HG03108 (cell line): Measurements from ENCODE around the gene SHROOM4.

Source experiments
- ATAC-seq: cut with Tn5 transposase; IDR thresholded peaks from one replicate; pipeline ENCODE4 v1.9.1; 2021; ENCODE audit warnings: moderate library complexity; ENCODE audit not compliant: unreplicated experiment

The SHROOM4 gene, protein sequence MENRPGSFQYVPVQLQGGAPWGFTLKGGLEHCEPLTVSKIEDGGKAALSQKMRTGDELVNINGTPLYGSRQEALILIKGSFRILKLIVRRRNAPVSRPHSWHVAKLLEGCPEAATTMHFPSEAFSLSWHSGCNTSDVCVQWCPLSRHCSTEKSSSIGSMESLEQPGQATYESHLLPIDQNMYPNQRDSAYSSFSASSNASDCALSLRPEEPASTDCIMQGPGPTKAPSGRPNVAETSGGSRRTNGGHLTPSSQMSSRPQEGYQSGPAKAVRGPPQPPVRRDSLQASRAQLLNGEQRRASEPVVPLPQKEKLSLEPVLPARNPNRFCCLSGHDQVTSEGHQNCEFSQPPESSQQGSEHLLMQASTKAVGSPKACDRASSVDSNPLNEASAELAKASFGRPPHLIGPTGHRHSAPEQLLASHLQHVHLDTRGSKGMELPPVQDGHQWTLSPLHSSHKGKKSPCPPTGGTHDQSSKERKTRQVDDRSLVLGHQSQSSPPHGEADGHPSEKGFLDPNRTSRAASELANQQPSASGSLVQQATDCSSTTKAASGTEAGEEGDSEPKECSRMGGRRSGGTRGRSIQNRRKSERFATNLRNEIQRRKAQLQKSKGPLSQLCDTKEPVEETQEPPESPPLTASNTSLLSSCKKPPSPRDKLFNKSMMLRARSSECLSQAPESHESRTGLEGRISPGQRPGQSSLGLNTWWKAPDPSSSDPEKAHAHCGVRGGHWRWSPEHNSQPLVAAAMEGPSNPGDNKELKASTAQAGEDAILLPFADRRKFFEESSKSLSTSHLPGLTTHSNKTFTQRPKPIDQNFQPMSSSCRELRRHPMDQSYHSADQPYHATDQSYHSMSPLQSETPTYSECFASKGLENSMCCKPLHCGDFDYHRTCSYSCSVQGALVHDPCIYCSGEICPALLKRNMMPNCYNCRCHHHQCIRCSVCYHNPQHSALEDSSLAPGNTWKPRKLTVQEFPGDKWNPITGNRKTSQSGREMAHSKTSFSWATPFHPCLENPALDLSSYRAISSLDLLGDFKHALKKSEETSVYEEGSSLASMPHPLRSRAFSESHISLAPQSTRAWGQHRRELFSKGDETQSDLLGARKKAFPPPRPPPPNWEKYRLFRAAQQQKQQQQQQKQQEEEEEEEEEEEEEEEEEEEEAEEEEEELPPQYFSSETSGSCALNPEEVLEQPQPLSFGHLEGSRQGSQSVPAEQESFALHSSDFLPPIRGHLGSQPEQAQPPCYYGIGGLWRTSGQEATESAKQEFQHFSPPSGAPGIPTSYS (N-terminal part only)

DNA sequence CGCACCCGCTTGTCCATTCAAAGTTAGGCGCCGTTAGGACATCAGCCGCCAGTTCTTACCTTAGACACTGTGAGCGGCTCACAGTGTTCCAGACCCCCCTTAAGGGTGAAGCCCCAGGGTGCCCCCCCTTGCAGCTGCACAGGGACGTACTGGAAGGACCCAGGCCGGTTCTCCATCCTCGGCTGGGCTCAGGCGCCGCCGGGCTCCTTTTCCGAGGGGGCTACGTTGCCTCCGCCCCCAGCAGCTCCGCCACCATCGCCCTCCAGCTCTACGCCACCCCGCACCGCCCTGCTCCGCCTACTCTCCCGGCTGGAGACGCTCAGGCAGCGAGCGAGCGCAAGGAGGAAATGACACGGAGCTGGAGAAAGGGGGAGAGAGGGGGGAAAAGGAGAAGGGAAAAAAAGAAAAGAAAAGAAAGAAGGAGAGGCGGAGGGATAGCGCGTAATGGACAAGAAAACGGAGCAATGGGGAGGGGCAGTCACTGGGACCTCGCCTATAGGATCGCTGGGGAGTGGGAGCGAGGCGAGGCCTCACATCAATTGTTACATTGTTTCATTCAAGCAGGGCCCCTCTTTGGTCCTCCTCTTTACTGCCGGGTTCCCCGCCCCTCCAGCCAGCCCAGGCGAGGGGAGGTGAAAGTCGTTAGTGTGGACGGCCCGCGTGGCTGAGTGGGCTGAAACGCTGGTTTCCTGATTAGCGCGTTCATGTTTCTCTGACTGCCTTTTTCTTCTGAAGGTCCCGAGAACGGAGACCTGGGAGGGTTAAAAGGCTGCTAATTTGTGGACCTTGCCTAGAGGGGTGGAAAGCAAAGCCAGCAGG, at the start of gene SHROOM4:
Gene SHROOM4, minus strand, starts transcription at position 352 of the 819 bp plus-strand sequence. Its CDS starts 176 bp downstream, at position 176.
- ATAC-seq = no peak

- no peak for ATAC-seq
Measured at GRCh38 chrX:50863471-50863870, 49.5 kb upstream of the SHROOM4 start.

DNA sequence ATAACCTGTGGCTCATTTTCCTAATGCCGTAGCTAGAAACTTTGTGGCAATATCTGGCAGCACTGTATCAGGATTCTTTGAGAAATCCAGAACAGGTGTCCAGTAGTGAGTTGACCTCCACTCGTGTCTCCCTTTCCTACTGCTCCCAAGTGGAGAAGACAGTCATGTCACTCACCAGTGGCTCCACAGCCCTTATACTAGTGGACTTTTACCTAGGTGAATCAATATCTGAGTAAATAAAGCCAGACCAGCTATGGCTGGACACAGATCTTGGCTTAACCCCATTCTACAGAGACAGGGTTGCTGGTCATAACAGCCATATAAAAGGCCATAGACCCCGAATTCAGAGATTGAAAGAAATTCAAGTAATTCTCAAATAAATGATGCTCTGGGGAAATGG, 46.5 kb upstream of the SHROOM4 start:
- no peak for ATAC-seq

- no peak for ATAC-seq
Measured at GRCh38 chrX:50858548-50858947, 44.6 kb upstream of the SHROOM4 start.

GRCh38 chrX:50853399-50853798, 39.4 kb upstream of the SHROOM4 start:
- ATAC-seq = no peak

- ATAC-seq = no peak
Measured at GRCh38 chrX:50852524-50852923, 38.5 kb upstream of the SHROOM4 start.

DNA sequence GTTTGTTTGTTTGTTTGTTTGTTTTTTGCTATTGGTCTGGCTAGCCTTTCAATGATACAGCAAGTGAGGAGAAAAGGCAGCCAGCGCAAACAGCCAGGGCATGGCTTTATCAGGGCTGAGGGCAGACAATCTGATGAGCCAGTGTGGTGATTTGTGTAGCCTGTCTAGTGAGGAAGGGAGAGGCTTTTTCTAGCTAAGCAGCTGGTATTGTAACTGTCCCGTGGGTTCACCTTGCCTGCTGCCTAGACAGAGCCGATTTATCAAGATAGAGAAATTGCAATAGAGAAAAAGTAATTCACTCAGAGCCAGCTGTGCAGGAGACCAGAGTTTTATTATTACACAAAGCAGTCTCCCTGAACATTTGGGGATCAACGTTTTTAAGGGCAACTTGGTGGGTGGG, 28.2 kb upstream of the SHROOM4 start:
- ATAC-seq = no peak

DNA sequence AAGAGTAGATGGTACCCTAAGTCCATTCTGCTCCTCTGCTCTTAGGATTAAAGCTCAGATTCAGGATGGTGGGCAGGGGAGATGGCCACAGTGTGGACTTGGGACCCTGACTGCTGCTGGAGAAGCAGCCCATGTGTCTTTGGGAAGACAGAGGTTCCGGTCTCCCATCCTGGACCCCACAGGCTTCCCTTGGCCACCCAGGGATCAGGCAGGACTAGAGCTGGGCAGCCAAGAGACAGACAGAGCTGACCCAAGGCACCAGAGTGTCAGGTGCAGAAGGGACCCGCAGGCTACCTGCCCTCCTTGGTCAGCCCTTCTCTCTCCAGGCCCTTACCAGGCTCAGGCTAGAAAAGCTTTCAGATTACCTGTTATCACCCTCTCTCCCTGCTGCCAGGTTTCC, 25.7 kb upstream of the SHROOM4 start:
- ATAC-seq = no peak

- ATAC-seq = no peak
Measured at GRCh38 chrX:50838820-50839600, 25.0 kb upstream of the SHROOM4 start.

DNA sequence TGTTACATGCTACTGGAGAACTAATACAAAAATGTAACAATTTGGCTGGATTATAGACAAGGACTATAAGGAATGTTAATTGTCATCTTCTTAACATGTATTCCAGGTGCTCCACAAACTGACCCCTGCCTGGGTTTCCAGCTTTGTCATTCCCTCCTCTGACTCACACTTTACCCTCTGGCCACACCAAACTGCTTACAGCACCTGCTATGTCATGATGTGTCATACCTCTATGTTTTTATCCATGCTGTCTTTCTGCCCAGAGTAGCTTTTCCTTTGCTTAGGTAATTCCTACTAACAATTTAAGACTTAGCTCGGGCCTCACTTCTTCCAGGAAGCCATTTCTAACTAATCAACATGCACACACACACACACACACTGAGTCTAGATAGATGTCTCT, 14.0 kb upstream of the SHROOM4 start:
- ATAC-seq = no peak

DNA sequence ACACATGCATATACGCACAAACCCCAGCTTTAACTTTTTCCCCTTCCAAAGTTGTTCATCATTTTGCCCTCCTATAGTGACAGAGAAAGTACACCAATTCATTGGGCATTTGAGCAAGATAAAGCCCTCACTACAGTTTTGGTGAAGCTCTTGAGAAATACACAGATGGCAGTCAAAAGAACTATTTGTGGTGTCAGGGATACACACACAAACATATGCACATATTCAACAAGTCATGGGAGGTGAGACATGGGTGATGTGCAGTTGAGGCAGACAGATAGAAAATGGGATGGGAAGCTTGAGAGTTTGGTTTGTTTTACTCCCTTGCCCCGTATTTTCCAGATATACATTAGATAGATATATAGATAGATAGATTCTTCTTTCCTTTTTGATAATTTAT, 11.8 kb upstream of the SHROOM4 start:
- no peak for ATAC-seq

DNA sequence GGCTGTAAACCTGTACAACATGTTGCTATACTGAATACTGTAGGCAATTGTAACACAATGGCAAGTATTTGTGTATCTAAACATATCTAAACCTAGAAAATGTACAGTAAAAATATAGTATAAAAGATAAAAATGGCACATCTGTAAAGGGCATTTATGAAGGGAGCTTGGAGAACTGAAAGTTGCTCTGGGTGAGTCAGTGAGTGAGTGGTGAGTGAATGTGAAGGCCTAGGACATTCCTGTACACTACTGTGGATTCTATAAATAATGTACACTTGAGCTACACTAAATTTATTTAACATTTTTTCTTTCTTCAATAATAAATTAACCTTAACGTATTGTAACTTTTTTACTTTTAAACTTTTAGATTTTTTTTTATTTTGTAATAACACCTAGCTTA, 5.0 kb upstream of the SHROOM4 start:
- ATAC-seq = no peak

DNA sequence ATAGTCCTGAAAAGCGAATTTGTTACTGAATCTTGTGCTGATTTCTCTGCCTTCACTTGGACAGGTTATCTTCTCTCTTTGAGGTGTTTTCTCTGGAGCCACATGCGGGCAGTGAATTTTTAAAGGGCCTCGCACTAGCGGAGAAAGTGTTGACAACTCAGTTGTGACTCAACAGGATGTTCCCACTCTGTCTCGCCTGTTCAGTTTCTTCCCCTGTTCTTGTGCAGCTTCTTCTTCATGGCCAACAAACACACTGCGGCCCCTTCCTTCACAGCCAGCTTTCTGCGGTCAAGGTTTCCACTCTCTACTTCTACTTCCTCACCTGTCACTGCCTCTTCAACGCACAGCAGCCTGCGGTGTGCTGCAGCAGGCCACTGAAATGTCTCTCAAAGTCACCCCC, 1.1 kb upstream of the SHROOM4 start:
- no peak for ATAC-seq

DNA sequence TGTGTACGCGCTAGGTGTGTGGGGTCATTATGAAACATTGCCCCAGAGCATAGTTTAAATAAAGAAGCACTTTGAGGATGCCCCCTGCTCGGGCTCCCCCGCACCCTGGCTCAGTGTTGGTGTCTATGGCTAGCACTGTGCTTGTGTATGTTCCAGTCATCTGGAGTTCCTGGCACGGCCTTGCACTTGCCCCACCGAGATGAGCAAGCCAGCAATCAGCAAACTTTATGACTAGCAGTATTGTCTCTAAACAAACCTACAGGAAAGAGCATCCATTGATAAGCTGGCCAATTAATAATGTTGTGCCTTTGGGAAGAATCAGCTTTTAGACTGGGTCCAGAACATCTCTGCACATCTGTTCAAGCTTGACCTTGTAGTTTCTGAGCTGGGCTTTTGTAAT, 707 bp upstream of the SHROOM4 start:
- no peak for ATAC-seq

DNA sequence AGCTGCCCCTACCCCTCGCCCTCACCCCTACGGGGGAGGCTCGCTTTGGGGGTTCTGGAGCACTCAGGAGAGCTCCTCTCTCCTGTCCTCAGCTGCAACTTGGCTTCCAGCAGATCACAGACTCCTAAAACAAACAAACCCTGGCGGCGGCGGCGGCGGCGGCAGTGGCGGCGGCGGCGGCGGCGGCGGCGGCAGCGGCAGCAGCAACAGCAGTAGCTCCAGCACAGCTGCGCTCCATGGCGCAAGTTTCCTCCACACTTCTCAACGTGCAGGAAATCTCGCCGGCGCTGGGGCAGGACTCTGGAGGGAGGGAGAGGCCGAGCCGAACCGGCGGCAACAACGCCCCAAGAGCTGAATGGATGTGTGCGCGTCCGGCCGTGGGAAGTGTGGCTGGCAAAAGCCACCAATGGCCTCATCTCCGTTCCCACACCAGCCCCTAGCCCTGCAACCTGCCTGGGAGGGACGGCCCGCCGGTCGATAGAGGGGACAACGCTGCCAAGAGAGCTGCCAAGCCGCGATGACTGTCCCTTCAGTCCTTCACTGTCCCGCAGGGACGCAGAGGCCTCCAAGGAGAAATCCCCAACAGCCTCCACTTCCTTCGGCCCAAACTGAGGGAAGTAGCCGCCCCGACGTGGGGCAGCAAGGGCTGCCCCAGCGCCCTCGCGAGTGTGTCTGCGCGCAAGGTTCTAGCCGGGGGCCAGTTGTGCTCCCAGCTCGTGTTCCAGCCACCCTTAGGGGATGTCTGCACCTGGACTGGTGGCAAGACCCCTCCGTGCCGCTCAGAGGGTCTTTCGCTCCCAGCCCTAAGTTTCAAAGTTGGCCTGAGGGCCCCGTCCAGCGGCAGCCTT, 775 bp downstream of the SHROOM4 start:
- no peak for ATAC-seq

DNA sequence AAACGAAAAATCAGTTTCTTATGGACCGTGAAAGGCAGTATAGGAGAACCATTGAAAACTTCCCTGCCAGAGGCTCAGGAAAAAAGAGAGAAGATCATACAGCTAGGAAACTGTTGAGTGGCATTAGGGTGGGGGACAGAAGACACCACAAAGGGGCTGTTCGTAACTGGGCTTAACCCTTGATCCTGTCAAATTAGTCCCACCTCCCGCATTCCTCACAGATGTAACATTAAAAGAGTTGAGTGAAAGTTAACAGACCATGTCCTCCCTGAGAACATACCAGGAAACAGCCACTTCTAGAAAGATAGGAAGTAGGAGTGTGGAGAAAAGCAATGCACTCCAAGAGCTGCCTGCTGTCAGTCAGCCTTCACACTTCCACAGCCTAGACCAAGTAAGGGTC, 8.7 kb downstream of the SHROOM4 start:
- no peak for ATAC-seq

DNA sequence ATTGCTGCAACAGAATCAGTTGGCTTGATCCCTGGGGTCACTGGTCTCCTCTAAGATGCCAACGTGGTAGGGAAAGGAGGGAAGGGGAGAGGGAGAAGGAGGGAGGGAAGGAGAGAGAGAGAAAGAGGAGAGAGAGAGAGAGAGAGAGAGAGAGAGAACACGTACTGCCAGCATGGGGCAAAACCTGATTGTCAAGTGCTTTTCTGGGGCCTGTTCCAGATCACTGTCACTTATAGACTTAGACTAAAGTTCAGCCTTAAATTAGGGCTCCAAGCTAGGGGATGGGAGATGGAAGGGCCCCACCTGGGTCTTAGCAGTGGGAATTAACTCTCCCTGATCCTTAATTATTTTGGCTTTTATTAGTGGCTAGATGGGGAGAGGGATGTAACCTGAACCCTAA, 12.9 kb downstream of the SHROOM4 start:
- ATAC-seq = no peak

DNA sequence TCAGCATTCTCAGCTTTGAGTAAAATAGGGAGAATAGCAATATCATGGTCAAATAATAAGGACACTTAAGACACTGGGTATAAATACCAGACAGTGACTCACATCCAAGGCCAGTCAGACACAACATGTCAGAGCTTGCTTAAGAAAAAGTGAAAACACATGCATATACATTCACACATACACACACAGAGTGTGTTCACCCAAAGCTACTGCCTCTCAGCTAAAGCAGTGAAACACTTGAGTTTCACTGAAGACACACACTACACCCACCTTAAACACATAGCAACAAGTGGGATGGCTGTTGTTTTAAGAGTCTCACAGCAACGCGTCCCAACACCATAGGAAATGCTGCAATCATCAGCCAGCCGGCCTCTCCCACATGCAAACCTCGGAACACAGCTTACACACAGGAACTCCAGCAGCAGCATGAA, 14.4 kb downstream of the SHROOM4 start:
- ATAC-seq = no peak

DNA sequence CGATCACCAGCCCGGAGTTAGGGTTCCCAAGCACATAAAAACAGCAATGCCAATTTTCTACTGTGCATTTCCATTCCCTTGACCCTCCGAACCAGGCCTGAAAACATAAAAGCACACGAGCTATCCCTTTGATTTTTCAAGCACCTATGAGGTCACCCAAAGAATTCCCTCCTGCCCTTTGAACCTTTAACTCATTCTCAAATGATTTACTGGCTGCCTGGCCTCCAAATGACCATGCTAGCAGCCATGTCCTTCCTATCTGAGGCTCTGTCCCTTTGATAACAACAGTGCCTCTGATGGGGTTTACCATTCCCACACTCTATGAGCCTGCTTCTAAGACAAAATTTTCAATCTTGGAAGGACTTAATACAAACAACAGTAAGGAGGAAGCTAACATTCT, 15.2 kb downstream of the SHROOM4 start:
- no peak for ATAC-seq
